Effector memory CD4-positive, alpha-beta T cell (primary cell): ENCODE measurements around the gene SSC5D.

Source experiments
- DNase-seq, 3 donors: peaks; one replicate each; pipeline ENCODE4 v3.0.0-alpha.2; 2020
- H3K27ac ChIP-seq: 2 replicates; pipeline ENCODE4 v1.7.0; 2013; ENCODE audit warnings: mild to moderate bottlenecking, low read length, moderate library complexity; ENCODE audit not compliant: insufficient read depth, poor library complexity, severe bottlenecking
- H3K27me3 ChIP-seq: replicated peaks from 2 replicates; pipeline ENCODE4 v1.7.0; 2013; ENCODE audit warnings: mild to moderate bottlenecking, low read length; ENCODE audit not compliant: insufficient read depth, control insufficient read depth, poor library complexity, severe bottlenecking
- H3K36me3 ChIP-seq: 2 replicates; pipeline ENCODE4 v1.7.0; 2013; ENCODE audit warnings: mild to moderate bottlenecking, low read length, moderate library complexity; ENCODE audit not compliant: control insufficient read depth, insufficient read depth
- H3K4me1 ChIP-seq: 2 replicates; pipeline ENCODE4 v1.7.0; 2013; ENCODE audit warnings: low read length, mild to moderate bottlenecking; ENCODE audit not compliant: control insufficient read depth, insufficient read depth, poor library complexity, severe bottlenecking
- H3K4me3 ChIP-seq: 2 replicates; pipeline ENCODE4 v1.7.0; 2013; ENCODE audit warnings: low read length, low read depth, mild to moderate bottlenecking; ENCODE audit not compliant: insufficient read depth, poor library complexity, severe bottlenecking
- H3K9me3 ChIP-seq: 2 replicates; pipeline ENCODE4 v1.7.0; 2013; ENCODE audit warnings: mild to moderate bottlenecking, low read length, moderate library complexity; ENCODE audit not compliant: control insufficient read depth
- total RNA-seq, 3 donors: gene quantifications; one replicate each; lab custom pipeline; 2026; lab: John Stamatoyannopoulos, UW

Gene SSC5D
- 0 to 0.35 (median 0.19) reads per million in 3 donors for total RNA-seq

DNA sequence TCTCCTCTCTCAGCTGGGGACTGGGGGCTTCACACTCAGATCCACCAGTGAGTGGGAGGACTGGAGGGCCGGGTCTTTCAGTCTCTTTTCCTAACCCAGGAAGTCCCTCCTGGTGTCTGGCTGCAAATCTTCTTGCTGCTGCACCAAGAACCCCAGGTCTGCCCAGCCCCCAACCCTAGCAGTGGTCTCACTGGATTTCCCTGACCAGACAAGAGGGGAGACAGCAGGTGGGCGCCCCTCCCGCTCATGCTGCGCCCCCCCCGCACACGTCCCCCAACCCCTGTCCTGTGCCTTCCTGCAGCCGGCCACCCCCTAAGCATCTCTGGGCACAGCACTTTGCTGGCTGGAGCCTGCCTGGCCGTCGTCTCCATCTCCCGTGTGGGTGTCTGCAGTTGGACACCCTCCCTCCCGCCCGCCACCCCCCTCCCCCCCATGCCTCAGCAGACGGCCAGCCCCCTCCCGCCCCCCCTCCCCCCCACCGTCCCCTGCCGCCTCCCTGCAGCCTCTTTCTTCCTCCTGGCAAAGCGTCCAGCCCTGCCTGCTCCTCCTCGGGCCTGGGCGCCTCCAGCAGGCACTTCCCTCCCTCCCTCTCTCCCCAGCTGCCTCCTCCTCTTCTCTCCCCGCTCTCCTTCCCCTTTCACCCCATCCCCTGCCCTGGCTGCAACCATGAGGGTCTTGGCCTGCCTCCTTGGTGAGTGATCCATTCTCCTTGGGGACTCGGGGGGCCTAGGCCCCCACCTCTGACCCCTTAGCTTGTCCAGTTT, at the start of gene SSC5D:
Gene SSC5D, plus strand, starts transcription at position 513 of the 764 bp plus-strand sequence. Its CDS starts 154 bp downstream, at position 667.
- Histone ChIP-seq H3K27me3 (no peaks in the 10 kb centered on the region), H3K36me3 (peaks cover 4% of the 10 kb centered on the region), H3K9me3 (no peaks in the 10 kb centered on the region), H3K4me3 (no peak within 1 kb of the TSS), H3K27ac (no peak within 1 kb of the TSS), H3K4me1 (peaks cover 19% of the 10 kb centered on the region)
- DNase-seq = no peak

DNA sequence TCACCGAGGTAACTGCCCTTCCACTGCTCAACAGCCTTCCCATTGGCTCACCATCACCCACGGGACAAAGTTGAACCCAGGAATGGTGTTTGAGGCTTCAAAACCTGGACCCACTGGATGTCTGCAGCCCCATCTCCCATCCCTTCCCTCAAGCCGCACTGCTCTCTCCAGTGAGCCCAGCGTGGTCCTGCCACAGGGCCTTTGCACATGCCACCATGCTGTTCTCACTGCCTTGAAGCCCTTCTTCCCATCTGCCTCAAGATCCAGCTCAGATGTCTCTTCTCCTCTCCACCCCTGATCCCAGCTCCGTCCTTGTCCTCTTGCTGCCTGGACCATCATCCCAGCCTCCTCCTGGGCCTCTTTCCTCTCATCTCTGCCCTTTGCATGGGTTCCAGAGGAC, 49.2 kb upstream of the SSC5D start:
- Histone ChIP-seq H3K9me3 (no peaks in the 10 kb centered on the region), H3K27ac (no peak overlapping the region), H3K36me3 (no peaks in the 10 kb centered on the region), H3K4me1 (peaks cover 20% of the 10 kb centered on the region), H3K4me3 (no peak overlapping the region), H3K27me3 (peaks cover 58% of the 10 kb centered on the region)
- DNase-seq = no peak

DNA sequence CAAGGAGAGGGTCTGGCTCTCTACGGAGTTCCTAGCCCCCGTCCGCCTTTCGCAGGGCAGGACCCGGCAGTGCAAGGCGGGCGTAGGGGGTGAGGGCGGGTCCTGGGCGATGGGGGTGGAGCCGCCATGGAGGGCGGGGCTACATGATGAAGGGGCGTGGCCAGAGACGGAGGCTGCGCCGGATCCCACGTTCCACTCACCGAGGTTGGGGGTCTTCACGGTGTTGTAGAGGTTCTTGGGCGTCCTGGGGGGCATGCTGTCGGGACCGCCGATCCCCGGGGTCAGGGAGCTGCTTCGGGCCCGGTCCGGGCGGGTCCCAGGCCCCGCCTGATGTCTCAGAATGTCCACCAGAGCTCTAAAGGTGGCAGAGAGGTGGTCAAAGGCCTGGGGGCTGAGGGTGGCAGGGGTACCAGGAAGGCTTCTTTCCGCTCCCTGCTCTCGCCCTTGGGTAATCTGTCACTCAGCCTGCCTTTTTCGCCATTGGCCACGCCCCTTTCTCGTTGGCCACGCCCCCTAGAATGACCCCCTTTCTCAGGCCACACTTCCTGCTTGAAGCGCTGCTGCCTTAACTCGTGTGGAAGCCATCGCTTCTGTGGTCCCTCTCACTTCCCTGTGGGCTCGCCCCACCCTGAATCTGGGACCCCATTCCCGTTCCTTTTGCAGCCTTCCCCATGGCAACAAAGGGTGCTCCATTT, 47.7 kb upstream of the SSC5D start:
- no peak overlapping the region for H3K27ac ChIP-seq

DNA sequence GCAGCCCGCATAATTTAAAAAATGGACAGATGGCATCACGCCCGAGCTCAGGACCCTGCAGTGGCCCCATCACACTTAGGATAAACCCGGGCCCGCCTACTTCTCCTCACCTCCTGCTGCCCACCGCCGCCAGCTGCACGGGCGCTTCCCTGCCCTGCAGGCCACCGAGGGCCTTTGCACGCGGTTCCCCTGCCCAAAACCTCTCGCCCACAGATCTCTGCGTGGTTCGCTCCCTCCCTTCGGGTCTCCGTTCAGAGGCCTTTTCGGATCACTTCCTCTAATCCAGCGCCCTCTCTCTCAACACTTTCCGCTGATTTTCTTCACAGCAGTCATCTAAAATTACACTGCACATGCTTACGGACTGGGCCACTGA, 46.9 kb upstream of the SSC5D start:
- H3K4me1 ChIP-seq = peaks cover 20% of the 10 kb centered on the region
- peaks cover 61% of the 10 kb centered on the region for H3K27me3 ChIP-seq
- H3K9me3 ChIP-seq = no peaks in the 10 kb centered on the region
- no peak overlapping the region for H3K4me3 ChIP-seq
- no peak overlapping the region for H3K27ac ChIP-seq
- DNase-seq = no peak
- no peaks in the 10 kb centered on the region for H3K36me3 ChIP-seq

More for the DNA sequence above, 47.7 kb upstream of the SSC5D start:
- Histone ChIP-seq H3K4me1 (peaks cover 20% of the 10 kb centered on the region), H3K4me3 (no peak overlapping the region), H3K9me3 (no peaks in the 10 kb centered on the region), H3K27me3 (peaks cover 61% of the 10 kb centered on the region), H3K36me3 (no peaks in the 10 kb centered on the region)
- DNase-seq = no peak

DNA sequence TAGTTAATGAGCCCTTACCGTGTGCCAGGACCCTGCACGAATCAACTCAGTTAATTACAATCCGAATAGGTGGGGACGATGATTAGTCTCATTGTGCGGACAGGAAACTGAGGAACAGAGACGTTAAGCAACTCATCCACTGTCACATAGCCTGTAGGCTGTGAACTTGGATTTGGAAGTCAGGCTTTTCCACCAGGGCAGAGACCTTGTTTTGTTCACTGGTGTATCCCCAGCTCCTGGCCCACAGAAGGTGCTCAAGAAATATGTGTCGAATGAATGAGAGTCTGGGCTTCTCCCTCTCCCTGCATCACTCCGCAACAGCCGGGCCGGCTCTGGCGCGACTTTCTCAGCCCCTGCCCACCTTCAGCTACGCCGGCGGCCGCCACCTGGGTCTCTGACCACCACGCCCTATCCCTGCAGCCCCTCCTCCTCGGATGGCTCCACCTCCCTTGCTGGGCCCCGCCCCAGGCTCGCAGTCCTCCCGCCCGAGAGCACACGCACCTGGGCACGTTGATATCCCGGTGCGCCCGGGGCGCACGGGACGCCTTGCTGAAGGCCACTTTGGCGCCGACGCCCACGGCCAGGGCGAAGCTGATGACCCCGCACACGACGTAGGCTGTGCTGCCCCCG, 46.4 kb upstream of the SSC5D start:
- Histone ChIP-seq H3K4me3 (no peak overlapping the region), H3K9me3 (no peaks in the 10 kb centered on the region), H3K36me3 (no peaks in the 10 kb centered on the region), H3K27me3 (peaks cover 58% of the 10 kb centered on the region), H3K27ac (no peak overlapping the region), H3K4me1 (peaks cover 20% of the 10 kb centered on the region)
- no peak for DNase-seq

DNA sequence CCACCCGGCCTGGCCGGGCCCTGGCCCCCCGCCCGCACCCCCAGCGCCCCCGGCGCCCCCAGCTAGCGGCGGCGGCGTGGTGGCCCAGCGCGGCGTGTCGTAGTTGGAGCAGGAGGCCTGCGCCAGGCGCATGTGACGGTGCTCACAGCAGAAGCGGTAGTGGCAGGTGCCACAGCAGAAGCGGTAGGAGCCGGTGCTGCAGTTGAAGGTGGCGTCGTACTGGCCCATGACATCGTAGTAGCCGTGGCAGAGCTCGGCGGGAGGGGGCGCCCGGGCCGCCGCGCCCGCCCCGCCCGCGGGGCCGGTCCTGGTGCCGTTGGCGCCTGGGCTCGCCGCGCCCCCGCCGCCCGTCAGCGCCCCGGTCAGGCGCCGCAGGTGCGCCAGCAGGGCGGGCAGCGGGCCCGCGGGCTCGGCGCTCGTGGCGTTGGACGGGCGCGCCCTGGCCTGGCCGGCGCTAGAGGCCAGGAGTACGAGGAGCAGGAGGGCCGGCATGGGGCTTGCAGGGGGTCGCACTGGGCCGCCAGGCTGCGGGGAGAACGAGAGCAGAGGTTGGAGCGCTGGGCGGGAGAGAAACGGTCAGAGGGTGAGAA, 45.8 kb upstream of the SSC5D start:
- Histone ChIP-seq H3K27ac (no peak overlapping the region), H3K9me3 (no peaks in the 10 kb centered on the region), H3K27me3 (peaks cover 56% of the 10 kb centered on the region), H3K36me3 (no peaks in the 10 kb centered on the region), H3K4me3 (no peak overlapping the region), H3K4me1 (peaks cover 20% of the 10 kb centered on the region)
- DNase-seq = no peak

DNA sequence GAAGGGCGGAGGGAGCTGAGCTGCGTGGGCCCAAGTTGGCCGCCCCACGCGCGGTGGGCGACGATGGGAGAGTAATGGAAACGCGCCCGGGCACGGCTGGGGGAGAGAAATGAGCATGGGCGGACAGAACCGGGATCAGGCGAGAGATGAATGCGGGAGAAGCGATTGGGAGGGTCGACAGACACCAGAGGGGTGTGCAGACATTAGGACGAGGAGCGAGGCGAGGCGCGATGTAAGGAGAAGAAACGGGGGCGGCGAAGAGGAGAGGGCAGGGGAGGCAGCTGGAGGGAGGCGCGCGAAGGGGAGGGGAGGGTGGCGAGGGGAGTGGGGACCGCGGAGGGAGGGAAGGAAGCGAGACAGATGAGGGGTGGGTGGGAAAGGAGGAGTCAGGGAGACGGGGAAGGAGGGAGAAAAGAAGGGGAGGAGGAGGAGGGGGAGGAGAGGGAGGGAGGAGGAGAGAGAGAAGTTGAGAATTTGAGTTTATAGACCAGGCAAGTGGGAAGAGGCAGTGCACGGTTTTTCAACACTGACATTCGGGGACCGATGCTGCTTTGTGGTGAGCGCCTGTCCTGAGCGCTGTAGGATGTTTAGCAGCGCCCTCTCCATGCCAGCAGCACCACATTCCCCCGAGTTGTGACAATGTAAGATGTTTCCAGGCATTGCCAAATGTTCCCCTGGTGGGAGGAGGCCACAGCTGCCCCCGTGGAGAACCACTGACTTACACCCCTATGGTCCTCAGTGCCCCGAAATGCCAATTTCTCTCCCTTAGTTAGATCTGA, 45.0 kb upstream of the SSC5D start, which contains the start of gene SHISA7:
Gene SHISA7, minus strand, starts transcription at position 256 of the 779 bp plus-strand sequence. CDS start 437 bp downstream, outside the sequence.
- no peak within 1 kb of the TSS for H3K27ac ChIP-seq
- no peaks in the 10 kb centered on the region for H3K36me3 ChIP-seq
- no peaks in the 10 kb centered on the region for H3K9me3 ChIP-seq
- H3K27me3 ChIP-seq = peaks cover 50% of the 10 kb centered on the region
- peaks cover 20% of the 10 kb centered on the region for H3K4me1 ChIP-seq
- DNase-seq = no peak
- H3K4me3 ChIP-seq = no peak within 1 kb of the TSS

DNA sequence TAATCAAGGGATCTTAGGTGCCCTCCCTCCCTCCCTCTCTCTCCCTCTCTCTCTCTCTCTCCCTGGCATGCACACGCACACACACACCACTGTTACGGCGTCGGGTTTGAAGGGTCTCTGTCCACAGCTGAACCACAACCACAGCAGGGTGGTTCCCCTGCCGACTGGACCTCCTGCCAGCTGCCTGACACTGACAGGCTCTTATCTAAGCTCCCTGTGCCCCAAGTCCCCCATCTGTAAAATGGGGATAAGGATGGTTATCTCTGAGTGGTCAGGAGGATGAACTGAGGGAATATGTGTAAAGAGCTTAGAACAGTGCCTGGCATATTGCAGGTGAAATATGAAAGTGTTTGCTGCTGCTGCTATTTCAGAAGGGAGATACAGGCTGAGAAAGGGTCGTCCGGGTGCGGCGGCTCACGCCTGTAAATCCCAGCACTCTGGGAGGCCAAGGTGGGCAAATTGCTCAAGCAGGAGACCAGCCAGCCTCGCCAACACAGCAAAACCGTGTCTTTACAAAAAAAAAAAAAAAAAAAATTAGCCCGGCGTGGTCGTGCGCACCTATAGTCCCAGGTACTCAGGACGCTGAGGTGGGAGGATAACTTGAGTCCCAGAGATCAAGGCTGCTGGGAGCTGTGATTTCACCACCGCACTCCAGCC, 44.3 kb upstream of the SSC5D start:
- Histone ChIP-seq H3K36me3 (no peaks in the 10 kb centered on the region), H3K27me3 (peaks cover 43% of the 10 kb centered on the region), H3K9me3 (no peaks in the 10 kb centered on the region), H3K4me1 (peaks cover 20% of the 10 kb centered on the region), H3K27ac (no peak overlapping the region), H3K4me3 (no peak overlapping the region)
- DNase-seq = no peak

DNA sequence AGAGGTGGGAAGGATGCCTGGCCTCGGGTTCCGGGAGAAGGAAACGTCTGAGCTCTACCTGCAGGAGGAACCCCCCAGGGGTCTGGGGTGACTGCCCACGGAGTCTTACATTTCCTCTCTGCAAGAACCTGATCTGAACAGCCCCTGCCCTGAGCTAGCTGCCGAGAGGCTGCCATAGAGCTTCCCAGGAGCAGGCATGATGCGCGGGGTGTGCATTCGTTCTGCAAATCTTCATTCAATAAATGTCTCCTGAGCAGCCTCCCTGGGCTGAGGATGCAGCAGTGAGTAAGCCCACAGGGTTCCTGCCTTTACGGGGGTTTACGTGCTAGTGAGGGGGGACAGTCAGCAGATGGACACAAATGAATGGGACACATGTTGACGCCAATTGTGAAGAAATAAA, 43.6 kb upstream of the SSC5D start:
- no peak for DNase-seq
- Histone ChIP-seq H3K27me3 (peaks cover 41% of the 10 kb centered on the region), H3K4me1 (peaks cover 20% of the 10 kb centered on the region), H3K9me3 (no peaks in the 10 kb centered on the region), H3K4me3 (no peak overlapping the region), H3K36me3 (no peaks in the 10 kb centered on the region), H3K27ac (no peak overlapping the region)
